ENCODE data around the gene LIPA. TPM values are rescaled to one million over a fixed set of nuclear protein-coding genes. Genes with fewer than 3 reads are reported as not detected.

LIPA gene
- total and polyA plus RNA-seq, 9 of the 15 experiments (the other 6 are each of a cell fraction or from before 2014, with no cell fraction given) = 0.07 to 0.40 (median 0.15) TPM; not detected in 1

DNA sequence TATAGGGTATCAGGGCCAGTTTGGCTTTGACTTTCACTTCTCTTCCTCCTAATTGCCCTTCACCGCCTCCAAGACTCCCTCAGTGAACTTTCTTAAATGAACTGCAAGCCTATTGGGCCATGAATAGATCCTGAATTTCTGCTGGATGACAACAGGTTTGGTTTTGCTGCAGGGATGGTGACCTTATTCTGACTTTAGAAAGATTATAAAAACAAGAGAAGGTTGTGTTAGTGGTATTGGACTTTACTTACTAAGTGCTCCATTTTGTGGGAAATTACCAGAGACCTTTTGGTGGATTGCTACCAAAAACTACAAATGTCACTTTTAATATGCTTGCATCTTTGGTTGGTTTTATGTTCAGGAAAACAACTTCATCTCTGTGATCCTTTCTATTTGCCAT is 11.5 kb upstream of the LIPA start:
- Histone ChIP-seq H3K4me3 (no peak overlapping the region), H3K27me3 (ENCODE audit: control insufficient read depth in 2 of 2, insufficient read depth in 2 of 2, low read length in 2 of 2) (no peaks in the 10 kb centered on the region), H4K20me1 (replicated peaks; ENCODE audit: control insufficient read depth, insufficient read depth, low read length) (no peaks in the 10 kb centered on the region), H3K79me2 (ENCODE audit: control insufficient read depth, insufficient read depth, low read length) (no peaks in the 10 kb centered on the region), H3K4me2 (ENCODE audit: insufficient read depth, low read length) (no peak overlapping the region), H2AFZ (ENCODE audit: low read depth, low read length) (no peak overlapping the region), H3K27ac (ENCODE audit: extremely low read depth, low read depth, low read length) (no peak overlapping the region), H3K9ac (ENCODE audit: insufficient read depth in 1 of 2, low read depth in 2 of 2, low read length in 2 of 2) (no peak overlapping the region), H3K9me3 (replicated peaks; ENCODE audit: control insufficient read depth, insufficient read depth, low read depth, low read length) (no peaks in the 10 kb centered on the region), H3K9me1 (ENCODE audit: control insufficient read depth, insufficient read depth, low read length) (no peaks in the 10 kb centered on the region), H3K4me1 (replicated peaks in 1 of 2; ENCODE audit: control insufficient read depth in 2 of 2, insufficient read depth in 2 of 2, low read length in 2 of 2) (no peaks in the 10 kb centered on the region), H3K36me3 (ENCODE audit: control insufficient read depth, insufficient read depth, low read length) (no peaks in the 10 kb centered on the region)
- WGBS (ENCODE audit: insufficient coverage, low coverage, missing lambda C conversion rate) = 0% methylated on average over 1 of the region's 1 CpG
- TF ChIP-seq RCOR1 (IDR thresholded peaks at IDR 0.05; ENCODE audit: borderline replicate concordance in 1 of 2, low read depth in 2 of 2, low read length in 2 of 2) (no peak), DIDO1 (tag; IDR thresholded peaks at IDR 0.05; ENCODE audit: low read depth) (no peak), SMARCA5 (IDR thresholded peaks at IDR 0.05) (no peak), ZSCAN32 (CRISPR knock-in tag; IDR thresholded peaks at IDR 0.05) (no peak), MCM2 (IDR thresholded peaks at IDR 0.05; ENCODE audit: low read depth) (no peak), JUNB (CRISPR knock-in tag; conservative IDR thresholded peaks at IDR 0.05) (no peak), HOXB6 (CRISPR knock-in tag; IDR thresholded peaks at IDR 0.05; ENCODE audit: borderline replicate concordance) (no peak)
- TF ChIP-seq, protein P1, sequence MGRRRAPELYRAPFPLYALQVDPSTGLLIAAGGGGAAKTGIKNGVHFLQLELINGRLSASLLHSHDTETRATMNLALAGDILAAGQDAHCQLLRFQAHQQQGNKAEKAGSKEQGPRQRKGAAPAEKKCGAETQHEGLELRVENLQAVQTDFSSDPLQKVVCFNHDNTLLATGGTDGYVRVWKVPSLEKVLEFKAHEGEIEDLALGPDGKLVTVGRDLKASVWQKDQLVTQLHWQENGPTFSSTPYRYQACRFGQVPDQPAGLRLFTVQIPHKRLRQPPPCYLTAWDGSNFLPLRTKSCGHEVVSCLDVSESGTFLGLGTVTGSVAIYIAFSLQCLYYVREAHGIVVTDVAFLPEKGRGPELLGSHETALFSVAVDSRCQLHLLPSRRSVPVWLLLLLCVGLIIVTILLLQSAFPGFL (CRISPR knock-in tag; IDR thresholded peaks at IDR 0.05) = no peak
- in situ Hi-C loops (cut with MboI) = no loop called here
- ChIA-PET POLR2A (no interaction called here), CTCF (ENCODE audit: low intra/inter-chr PET ratio) (no interaction called here)
- ATAC-seq (no peak), DNase-seq (ENCODE audit: extremely low read depth in 1 of 4, low spot score in 3 of 4) (no peak), FAIRE-seq (no peak)
- no TSS peak for BruUV-seq (replicated peaks)
- intact Hi-C loops (cut with micrococcal nuclease) = no loop called here

All from K562 (cell line).